ENCODE results near the gene TTLL7. TPM values are rescaled to one million over a fixed set of nuclear protein-coding genes. Genes with fewer than 3 reads are reported as not detected.

TTLL7 gene
- total RNA-seq, 1 donor, result 9.1 TPM

GRCh38 chr1:83896299-83896698, 102.6 kb downstream of the TTLL7 start:
- no peak overlapping the region for H3K4me3 ChIP-seq (ENCODE audit: low read depth, low read length)
- DNase-seq (ENCODE audit: low read depth), result no peak
- TF ChIP-seq CTCF (IDR thresholded peaks at IDR 0.05; ENCODE audit: insufficient read depth, low read depth, low read length), result no peak

- DNase-seq (ENCODE audit: low read depth), result no peak
- no peak overlapping the region for H3K4me3 ChIP-seq (ENCODE audit: low read depth, low read length)
Measured at GRCh38 chr1:83889707-83890106, 109.2 kb downstream of the TTLL7 start.

GRCh38 chr1:83887483-83887882, 111.4 kb downstream of the TTLL7 start:
- no peak for DNase-seq (ENCODE audit: low read depth)
- no peak for TF ChIP-seq CTCF (IDR thresholded peaks at IDR 0.05; ENCODE audit: insufficient read depth, low read depth, low read length)

More at GRCh38 chr1:83889707-83890106, 109.2 kb downstream of the TTLL7 start:
- TF ChIP-seq CTCF (IDR thresholded peaks at IDR 0.05; ENCODE audit: insufficient read depth, low read depth, low read length), result no peak

GRCh38 chr1:83883979-83884378, 115.0 kb downstream of the TTLL7 start:
- no peak overlapping the region for H3K4me3 ChIP-seq (ENCODE audit: low read depth, low read length)
- no peak for TF ChIP-seq CTCF (IDR thresholded peaks at IDR 0.05; ENCODE audit: insufficient read depth, low read depth, low read length)
- no peak for DNase-seq (ENCODE audit: low read depth)

More at GRCh38 chr1:83887483-83887882, 111.4 kb downstream of the TTLL7 start:
- H3K4me3 ChIP-seq (ENCODE audit: low read depth, low read length), result no peak overlapping the region

GRCh38 chr1:83882906-83883305, 116.0 kb downstream of the TTLL7 start:
- TF ChIP-seq CTCF (IDR thresholded peaks at IDR 0.05; ENCODE audit: insufficient read depth, low read depth, low read length), result peak; percentile 23
- no peak overlapping the region for H3K4me3 ChIP-seq (ENCODE audit: low read depth, low read length)
- peak; percentile 57 for DNase-seq (ENCODE audit: low read depth)

- DNase-seq (ENCODE audit: low read depth), result no peak
- no peak for TF ChIP-seq CTCF (IDR thresholded peaks at IDR 0.05; ENCODE audit: insufficient read depth, low read depth, low read length)
- no peak overlapping the region for H3K4me3 ChIP-seq (ENCODE audit: low read depth, low read length)
Measured at GRCh38 chr1:83872515-83872914, 126.4 kb downstream of the TTLL7 start.

GRCh38 chr1:83864991-83865390, 133.9 kb downstream of the TTLL7 start:
- no peak overlapping the region for H3K4me3 ChIP-seq (ENCODE audit: low read depth, low read length)
- DNase-seq (ENCODE audit: low read depth), result no peak
- no peak for TF ChIP-seq CTCF (IDR thresholded peaks at IDR 0.05; ENCODE audit: insufficient read depth, low read depth, low read length)
